HepG2 (cell line): ENCODE measurements around the gene GFY. TPM values are rescaled to one million over a fixed set of nuclear protein-coding genes. Genes with fewer than 3 reads are reported as not detected.
A peak's percentile ranks its signal among the peaks of the same experiment; 100 is the strongest.

ENCODE experiments used
- ATAD3A ChIP-seq: sonication (generic); formaldehyde crosslinking; IDR thresholded peaks from 2 replicates; pipeline ENCODE4 v1.4.0; 2020; ENCODE audit warnings: missing genetic modification reagents
- BRCA1 ChIP-seq: sonication (generic); formaldehyde crosslinking; IDR thresholded peaks from 2 replicates; pipeline ENCODE4 v1.4.0; 2020; ENCODE audit warnings: missing genetic modification reagents
- CENPT ChIP-seq: sonication (generic); formaldehyde crosslinking; IDR thresholded peaks from 2 replicates; pipeline ENCODE4 v1.8.0; 2022; ENCODE audit warnings: low read depth, mild to moderate bottlenecking, moderate library complexity, missing genetic modification reagents
- E2F2 ChIP-seq: sonication (generic); formaldehyde crosslinking; IDR thresholded peaks from 2 replicates; pipeline ENCODE4 v1.4.0; 2020; ENCODE audit warnings: missing genetic modification reagents, borderline replicate concordance
- ELF1 ChIP-seq: sonication (generic); formaldehyde crosslinking; IDR thresholded peaks from 2 replicates; pipeline ENCODE4 v1.4.0; 2020; ENCODE audit warnings: missing genetic modification reagents
- ELF3 ChIP-seq: IDR thresholded peaks from 2 replicates; pipeline ENCODE4 v1.6.1; 2016; ENCODE audit warnings: missing genetic modification reagents, missing compliant biosample characterization
- HNF4G ChIP-seq, 2 experiments: sonication (generic) in 1 of 2; formaldehyde crosslinking in 1 of 2; IDR thresholded peaks; 2 replicates each; pipeline versions ENCODE4 v1.4.0 to v1.6.1; 2011 to 2020; ENCODE audit warnings: borderline replicate concordance in 2 of 2, low read depth in 2 of 2, mild to moderate bottlenecking in 2 of 2, low read length in 1 of 2, missing genetic modification reagents in 1 of 2, moderate library complexity in 1 of 2
- KLF13 ChIP-seq: sonication (generic); formaldehyde crosslinking; IDR thresholded peaks from 2 replicates; pipeline ENCODE4 v1.4.0; 2020; ENCODE audit warnings: mild to moderate bottlenecking, missing genetic modification reagents
- NAIF1 ChIP-seq: sonication (generic); formaldehyde crosslinking; IDR thresholded peaks from 2 replicates; pipeline ENCODE4 v1.5.0; 2020; ENCODE audit warnings: mild to moderate bottlenecking, missing genetic modification reagents, borderline replicate concordance
- PAF1 ChIP-seq: IDR thresholded peaks from 2 replicates; pipeline ENCODE4 v1.6.1; 2016; ENCODE audit warnings: missing genetic modification reagents, missing compliant biosample characterization
- PAWR ChIP-seq: sonication (generic); formaldehyde crosslinking; IDR thresholded peaks from 2 replicates; pipeline ENCODE4 v1.4.0; 2020; ENCODE audit warnings: missing genetic modification reagents, mild to moderate bottlenecking, borderline replicate concordance
- PHF8 ChIP-seq: sonication (generic); formaldehyde crosslinking; IDR thresholded peaks from 2 replicates; pipeline ENCODE4 v1.5.0; 2020; ENCODE audit warnings: missing genetic modification reagents
- TAF1 ChIP-seq: sonication (generic); formaldehyde crosslinking; IDR thresholded peaks from 2 replicates; pipeline ENCODE4 v1.4.0; 2020; ENCODE audit warnings: missing genetic modification reagents
- THYN1 ChIP-seq: sonication (generic); formaldehyde crosslinking; IDR thresholded peaks from 2 replicates; pipeline ENCODE4 v1.8.1; 2023; ENCODE audit warnings: low read depth, mild to moderate bottlenecking, moderate library complexity, missing genetic modification reagents, borderline replicate concordance
- XRCC5 ChIP-seq: fragments of 200-400 bp; formaldehyde crosslinking; optimal IDR thresholded peaks from 2 replicates; pipeline ENCODE3; 2017; ENCODE audit warnings: mild to moderate bottlenecking, low read length
- YEATS4 ChIP-seq: sonication (generic); formaldehyde crosslinking; IDR thresholded peaks from 2 replicates; pipeline ENCODE4 v1.4.0; 2020; ENCODE audit warnings: missing genetic modification reagents, borderline replicate concordance
- ZBTB20 ChIP-seq: sonication (generic); formaldehyde crosslinking; IDR thresholded peaks from 2 replicates; pipeline ENCODE4 v1.8.1; 2023; ENCODE audit warnings: missing genetic modification reagents, low read depth, mild to moderate bottlenecking, borderline replicate concordance
- ZC3H4 ChIP-seq: sonication (generic); formaldehyde crosslinking; IDR thresholded peaks from 2 replicates; pipeline ENCODE4 v1.4.0; 2020; ENCODE audit warnings: missing genetic modification reagents, borderline replicate concordance
- ZFP36L1 ChIP-seq: sonication (generic); formaldehyde crosslinking; IDR thresholded peaks from 2 replicates; pipeline ENCODE4 v1.8.0; 2022; ENCODE audit warnings: mild to moderate bottlenecking, missing genetic modification reagents, moderate library complexity
- ZFX ChIP-seq: sonication (generic); formaldehyde crosslinking; IDR thresholded peaks from 2 replicates; pipeline ENCODE4 v1.4.0; 2020; ENCODE audit warnings: mild to moderate bottlenecking, low read depth, missing genetic modification reagents, moderate library complexity
- ZNF17 ChIP-seq: sonication (generic); formaldehyde crosslinking; IDR thresholded peaks from 2 replicates; pipeline ENCODE4 v1.5.0; 2020; ENCODE audit warnings: mild to moderate bottlenecking, missing genetic modification reagents
- ZNF205 ChIP-seq: IDR thresholded peaks from 2 replicates; pipeline ENCODE4 v1.6.1; 2018; ENCODE audit warnings: missing biosample characterization, missing genetic modification reagents
- ZNF414 ChIP-seq: sonication (generic); formaldehyde crosslinking; IDR thresholded peaks from 2 replicates; pipeline ENCODE4 v1.5.0; 2020; ENCODE audit warnings: missing genetic modification reagents
- ZNF549 ChIP-seq: sonication (generic); formaldehyde crosslinking; IDR thresholded peaks from 2 replicates; pipeline ENCODE4 v1.5.0; 2020; ENCODE audit warnings: missing genetic modification reagents
- ZNF891 ChIP-seq: sonication (generic); formaldehyde crosslinking; IDR thresholded peaks from 2 replicates; pipeline ENCODE4 v1.5.0; 2020; ENCODE audit warnings: mild to moderate bottlenecking, missing genetic modification reagents
- polyA plus RNA-seq, 8 experiments: library from polyadenylated mRNA; depleted of rRNA in 3 of 8; stranded (reverse) in 7 of 8; unstranded in 1 of 8; fragments of >200 nt; fragmentation: Illumina TruSeq in 4 of 8; extraction: Trizol in 4 of 8; gene quantifications; 2 replicates each; pipeline versions ENCODE4 v1.2.1 to v1.2.3, GENCODE V29; 2011 to 2016; ENCODE audit warnings: low read depth in 4 of 8, missing spikeins in 1 of 8, mixed read lengths in 1 of 8; ENCODE audit not compliant: insufficient read depth in 1 of 8
- total RNA-seq, 5 experiments: library from RNA; depleted of rRNA; stranded (reverse); fragments of >200 nt; fragmentation: Illumina TruSeq; extraction: Trizol; gene quantifications; 2 replicates each; pipeline ENCODE4 v1.2.3, GENCODE V29; 2016; ENCODE audit warnings: low read depth in 1 of 5
- TF ChIP-seq, protein P1 (sequence below): sonication (generic); formaldehyde crosslinking; IDR thresholded peaks from 2 replicates; pipeline ENCODE4 v1.4.0; 2020; ENCODE audit warnings: missing genetic modification reagents
- TF ChIP-seq, protein P2 (sequence below): sonication (generic); formaldehyde crosslinking; IDR thresholded peaks from 2 replicates; pipeline ENCODE4 v1.4.0; 2020; ENCODE audit warnings: missing genetic modification reagents; ENCODE audit errors: not compliant biosample characterization

The GFY gene
- total and polyA plus RNA-seq, 2 of the 13 experiments (the other 11 are each of a cell fraction or from before 2014, with no cell fraction given) = not detected

- TF ChIP-seq ZNF891 (CRISPR knock-in tag) = no peak
- TF ChIP-seq ZBTB20 (CRISPR knock-in tag) = no peak
- no peak for TF ChIP-seq CENPT
- TF ChIP-seq KLF13 (CRISPR knock-in tag) = no peak
- no peak for TF ChIP-seq BRCA1
- no peak for TF ChIP-seq THYN1 (CRISPR knock-in tag)
- no peak for TF ChIP-seq ZNF414 (CRISPR knock-in tag)
- no peak for TF ChIP-seq PAF1 (CRISPR knock-in tag)
- no peak for TF ChIP-seq ZFX
- no peak for TF ChIP-seq E2F2
- 0 out of 2 replicates have a peak, but pooled peaks have one; percentile 63 for TF ChIP-seq PAWR
- no peak for TF ChIP-seq ZNF205 (CRISPR knock-in tag)
- TF ChIP-seq YEATS4 (CRISPR knock-in tag) = no peak
- TF ChIP-seq ZNF549 = no peak
- TF ChIP-seq, protein P1, sequence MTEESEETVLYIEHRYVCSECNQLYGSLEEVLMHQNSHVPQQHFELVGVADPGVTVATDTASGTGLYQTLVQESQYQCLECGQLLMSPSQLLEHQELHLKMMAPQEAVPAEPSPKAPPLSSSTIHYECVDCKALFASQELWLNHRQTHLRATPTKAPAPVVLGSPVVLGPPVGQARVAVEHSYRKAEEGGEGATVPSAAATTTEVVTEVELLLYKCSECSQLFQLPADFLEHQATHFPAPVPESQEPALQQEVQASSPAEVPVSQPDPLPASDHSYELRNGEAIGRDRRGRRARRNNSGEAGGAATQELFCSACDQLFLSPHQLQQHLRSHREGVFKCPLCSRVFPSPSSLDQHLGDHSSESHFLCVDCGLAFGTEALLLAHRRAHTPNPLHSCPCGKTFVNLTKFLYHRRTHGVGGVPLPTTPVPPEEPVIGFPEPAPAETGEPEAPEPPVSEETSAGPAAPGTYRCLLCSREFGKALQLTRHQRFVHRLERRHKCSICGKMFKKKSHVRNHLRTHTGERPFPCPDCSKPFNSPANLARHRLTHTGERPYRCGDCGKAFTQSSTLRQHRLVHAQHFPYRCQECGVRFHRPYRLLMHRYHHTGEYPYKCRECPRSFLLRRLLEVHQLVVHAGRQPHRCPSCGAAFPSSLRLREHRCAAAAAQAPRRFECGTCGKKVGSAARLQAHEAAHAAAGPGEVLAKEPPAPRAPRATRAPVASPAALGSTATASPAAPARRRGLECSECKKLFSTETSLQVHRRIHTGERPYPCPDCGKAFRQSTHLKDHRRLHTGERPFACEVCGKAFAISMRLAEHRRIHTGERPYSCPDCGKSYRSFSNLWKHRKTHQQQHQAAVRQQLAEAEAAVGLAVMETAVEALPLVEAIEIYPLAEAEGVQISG (CRISPR knock-in tag) = no peak
- TF ChIP-seq ELF1 (CRISPR knock-in tag) = no peak
- TF ChIP-seq ZC3H4 = peak; percentile 71; the same call in 1 of the 2 replicates
- TF ChIP-seq ZNF17 (CRISPR knock-in tag) = no peak
- TF ChIP-seq, protein P2, sequence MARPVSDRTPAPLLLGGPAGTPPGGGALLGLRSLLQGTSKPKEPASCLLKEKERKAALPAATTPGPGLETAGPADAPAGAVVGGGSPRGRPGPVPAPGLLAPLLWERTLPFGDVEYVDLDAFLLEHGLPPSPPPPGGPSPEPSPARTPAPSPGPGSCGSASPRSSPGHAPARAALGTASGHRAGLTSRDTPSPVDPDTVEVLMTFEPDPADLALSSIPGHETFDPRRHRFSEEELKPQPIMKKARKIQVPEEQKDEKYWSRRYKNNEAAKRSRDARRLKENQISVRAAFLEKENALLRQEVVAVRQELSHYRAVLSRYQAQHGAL (CRISPR knock-in tag) = no peak
- TF ChIP-seq TAF1 (CRISPR knock-in tag) = no peak
- no peak for TF ChIP-seq NAIF1
- no peak for TF ChIP-seq ZFP36L1
- no peak for TF ChIP-seq ATAD3A (CRISPR knock-in tag)
- no peak for TF ChIP-seq XRCC5
- TF ChIP-seq PHF8 (CRISPR knock-in tag) = no peak
- TF ChIP-seq ELF3 = no peak
- no peak for TF ChIP-seq HNF4G (IDR thresholded peaks at IDR 0.05; ENCODE audit: borderline replicate concordance, low read depth, low read length)
- TF ChIP-seq HNF4G (CRISPR knock-in tag; IDR thresholded peaks at IDR 0.05; ENCODE audit: borderline replicate concordance, low read depth) = no peak
Measured at GRCh38 chr19:49453757-49454240, 28.6 kb downstream of the GFY start (continued).
